ENCODE measurements around the gene ANKS1B.

The ANKS1B gene

DNA sequence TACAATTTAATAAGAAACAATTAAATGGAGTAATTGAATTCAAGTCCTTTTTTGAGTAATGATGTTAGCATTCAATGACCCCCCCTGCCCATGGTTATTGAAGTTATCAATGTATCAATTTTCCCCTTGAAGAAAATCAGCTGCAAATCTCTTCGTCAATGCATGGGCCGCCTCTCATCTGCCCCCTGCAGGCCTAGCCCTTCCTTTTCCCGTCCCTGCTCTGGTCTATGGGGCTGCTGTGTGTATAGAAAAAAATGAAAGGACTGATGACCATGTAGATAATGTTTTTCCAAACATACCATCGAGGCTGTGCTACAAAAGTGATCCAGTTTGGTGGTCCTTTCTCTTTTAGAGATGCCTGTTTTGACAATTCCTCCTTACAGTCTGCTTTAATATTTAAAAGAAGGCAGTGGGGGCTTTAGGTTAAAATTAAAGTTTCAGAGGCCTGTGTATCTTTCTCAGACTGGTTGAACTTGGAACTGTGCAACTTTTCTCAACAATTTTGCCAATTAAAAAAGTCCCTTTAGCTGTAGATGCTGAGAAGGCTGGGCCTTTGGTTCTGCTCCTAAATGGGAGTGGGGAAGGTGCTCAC, 1241.3 kb downstream of the ANKS1B start:
- TF ChIP-seq, protein P1, sequence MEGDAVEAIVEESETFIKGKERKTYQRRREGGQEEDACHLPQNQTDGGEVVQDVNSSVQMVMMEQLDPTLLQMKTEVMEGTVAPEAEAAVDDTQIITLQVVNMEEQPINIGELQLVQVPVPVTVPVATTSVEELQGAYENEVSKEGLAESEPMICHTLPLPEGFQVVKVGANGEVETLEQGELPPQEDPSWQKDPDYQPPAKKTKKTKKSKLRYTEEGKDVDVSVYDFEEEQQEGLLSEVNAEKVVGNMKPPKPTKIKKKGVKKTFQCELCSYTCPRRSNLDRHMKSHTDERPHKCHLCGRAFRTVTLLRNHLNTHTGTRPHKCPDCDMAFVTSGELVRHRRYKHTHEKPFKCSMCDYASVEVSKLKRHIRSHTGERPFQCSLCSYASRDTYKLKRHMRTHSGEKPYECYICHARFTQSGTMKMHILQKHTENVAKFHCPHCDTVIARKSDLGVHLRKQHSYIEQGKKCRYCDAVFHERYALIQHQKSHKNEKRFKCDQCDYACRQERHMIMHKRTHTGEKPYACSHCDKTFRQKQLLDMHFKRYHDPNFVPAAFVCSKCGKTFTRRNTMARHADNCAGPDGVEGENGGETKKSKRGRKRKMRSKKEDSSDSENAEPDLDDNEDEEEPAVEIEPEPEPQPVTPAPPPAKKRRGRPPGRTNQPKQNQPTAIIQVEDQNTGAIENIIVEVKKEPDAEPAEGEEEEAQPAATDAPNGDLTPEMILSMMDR (conservative IDR thresholded peaks at IDR 0.05) = peak; percentile 50

GRCh38 chr12:98741556-98742265, 1243.0 kb downstream of the ANKS1B start:
- no peak overlapping the region for H3K27ac ChIP-seq
- TF ChIP-seq, protein P1 (conservative IDR thresholded peaks at IDR 0.05) = no peak

More for the DNA sequence above, 1241.3 kb downstream of the ANKS1B start:
- H3K27ac ChIP-seq = no peak overlapping the region

- no peak overlapping the region for H3K27ac ChIP-seq
- TF ChIP-seq, protein P1 (conservative IDR thresholded peaks at IDR 0.05) = no peak
Measured at GRCh38 chr12:98741196-98741555, 1243.6 kb downstream of the ANKS1B start.

GRCh38 chr12:98740751-98741150, 1244.0 kb downstream of the ANKS1B start:
- no peak overlapping the region for H3K27ac ChIP-seq
- TF ChIP-seq, protein P1 (conservative IDR thresholded peaks at IDR 0.05) = no peak

GRCh38 chr12:98738539-98738938, 1246.2 kb downstream of the ANKS1B start:
- H3K27ac ChIP-seq = peak overlapping the region; percentile 77; the same call in 1 of the 2 replicates
- TF ChIP-seq, protein P1 (conservative IDR thresholded peaks at IDR 0.05) = no peak

- TF ChIP-seq, protein P1 (conservative IDR thresholded peaks at IDR 0.05) = no peak
- H3K27ac ChIP-seq = peak overlapping the region; percentile 77
Measured at GRCh38 chr12:98738002-98738401, 1246.7 kb downstream of the ANKS1B start.

- peak overlapping the region; percentile 77 for H3K27ac ChIP-seq
- TF ChIP-seq, protein P1 (conservative IDR thresholded peaks at IDR 0.05) = no peak
Measured at GRCh38 chr12:98737322-98737712, 1247.4 kb downstream of the ANKS1B start.

All from VCaP (cell line).